ENCODE measurements around the gene LRP1-AS.

GRCh38 chr12:57145460-57146059 is 1.9 kb downstream of the LRP1-AS start:
- TF ChIP-seq CTCF (IDR thresholded peaks at IDR 0.05; ENCODE audit: low read depth, low read length) (no peak), POLR2A (IDR thresholded peaks at IDR 0.05; ENCODE audit: extremely low read depth, insufficient read length) (no peak)
